HEK293 (cell line): ENCODE measurements around the gene CDC42EP1.

Source experiments
- CTCF ChIA-PET: fragments of 350-600 bp; formaldehyde crosslinking; extraction: SDS; loops from one replicate; lab custom pipeline; 2021; ENCODE audit warnings: antibody characterized with exemption; lab: Yijun Ruan, JAX
- POLR2A ChIA-PET: fragments of 300-600 bp; formaldehyde crosslinking; extraction: SDS; loops from one replicate; lab custom pipeline; 2020; ENCODE audit warnings: antibody characterized with exemption, inconsistent platforms; lab: Yijun Ruan, JAX
- H3K27ac ChIP-seq: fragments of 200-500 bp; sonication (Bioruptor generic); 2 replicates; pipeline ENCODE4 v1.5.1; 2014; ENCODE audit warnings: low read depth, low read length, control low read depth, inconsistent platforms; ENCODE audit errors: extremely low read depth
- H3K36me3 ChIP-seq, 2 experiments: fragments of 200-500 bp in 1 of 2; sonication (Bioruptor generic) in 1 of 2; 1 replicate in 1 of 2; 2 replicates in 1 of 2; pipeline ENCODE4 v1.5.1; 2014 to 2017; ENCODE audit warnings: inconsistent platforms in 2 of 2, low read length in 2 of 2; ENCODE audit not compliant: control insufficient read depth in 2 of 2, insufficient read depth in 1 of 2
- H3K4me1 ChIP-seq: fragments of 200-500 bp; sonication (Bioruptor generic); 2 replicates; pipeline ENCODE4 v1.5.1; 2014; ENCODE audit warnings: mild to moderate bottlenecking, low read length, inconsistent platforms; ENCODE audit not compliant: control insufficient read depth, insufficient read depth
- H3K4me3 ChIP-seq: 2 replicates; pipeline ENCODE4 v1.5.1; 2011; ENCODE audit warnings: low read depth, mild to moderate bottlenecking, control low read depth, low read length, moderate library complexity
- H3K9me3 ChIP-seq: fragments of 200-500 bp; sonication (Bioruptor generic); 2 replicates; pipeline ENCODE4 v1.5.1; 2014; ENCODE audit warnings: low read depth, low read length, inconsistent platforms; ENCODE audit not compliant: control insufficient read depth, insufficient read depth
- EGR2 ChIP-seq: fragments of 450-650 bp; formaldehyde crosslinking; IDR thresholded peaks from 2 replicates; pipeline ENCODE4 v1.5.1; 2016; ENCODE audit warnings: low read depth, missing biosample characterization, missing genetic modification characterization
- GLIS2 ChIP-seq: fragments of 450-650 bp; formaldehyde crosslinking; IDR thresholded peaks from 2 replicates; pipeline ENCODE4 v1.5.1; 2016; ENCODE audit warnings: missing biosample characterization, missing genetic modification characterization
- HOXA7 ChIP-seq: sonication (generic); formaldehyde crosslinking; IDR thresholded peaks from 2 replicates; pipeline ENCODE4 v1.8.1; 2022; ENCODE audit warnings: missing genetic modification reagents, borderline replicate concordance
- HOXC10 ChIP-seq: sonication (generic); formaldehyde crosslinking; IDR thresholded peaks from 2 replicates; pipeline ENCODE4 v1.8.1; 2023; ENCODE audit warnings: mild to moderate bottlenecking, missing genetic modification reagents
- KLF1 ChIP-seq: fragments of 450-650 bp; formaldehyde crosslinking; IDR thresholded peaks from 2 replicates; pipeline ENCODE4 v1.5.1; 2016; ENCODE audit warnings: missing biosample characterization, missing genetic modification characterization
- PATZ1 ChIP-seq: fragments of 450-650 bp; formaldehyde crosslinking; IDR thresholded peaks from 2 replicates; pipeline ENCODE4 v1.5.1; 2016; ENCODE audit warnings: missing biosample characterization, missing genetic modification characterization
- SCRT1 ChIP-seq: fragments of 450-650 bp; formaldehyde crosslinking; IDR thresholded peaks from 2 replicates; pipeline ENCODE4 v1.5.1; 2016; ENCODE audit warnings: missing biosample characterization, missing genetic modification characterization, borderline replicate concordance
- ZNF146 ChIP-seq: fragments of 450-650 bp; formaldehyde crosslinking; IDR thresholded peaks from 2 replicates; pipeline ENCODE4 v1.5.1; 2016; ENCODE audit warnings: missing biosample characterization, missing genetic modification characterization
- ZNF148 ChIP-seq: fragments of 450-650 bp; formaldehyde crosslinking; IDR thresholded peaks from 2 replicates; pipeline ENCODE4 v1.5.0; 2017; ENCODE audit warnings: missing biosample characterization, missing genetic modification characterization, borderline replicate concordance
- ZNF18 ChIP-seq: fragments of 450-650 bp; formaldehyde crosslinking; IDR thresholded peaks from 2 replicates; pipeline ENCODE4 v1.5.1; 2016; ENCODE audit warnings: missing biosample characterization, missing genetic modification characterization
- ZNF221 ChIP-seq: fragments of 450-650 bp; formaldehyde crosslinking; IDR thresholded peaks from 2 replicates; pipeline ENCODE4 v1.5.1; 2017; ENCODE audit warnings: missing biosample characterization, missing genetic modification characterization, borderline replicate concordance
- ZNF223 ChIP-seq: fragments of 450-650 bp; formaldehyde crosslinking; IDR thresholded peaks from 2 replicates; pipeline ENCODE4 v1.5.1; 2016; ENCODE audit warnings: missing biosample characterization, missing genetic modification characterization
- ZNF341 ChIP-seq: fragments of 450-650 bp; formaldehyde crosslinking; IDR thresholded peaks from 2 replicates; pipeline ENCODE4; 2016; ENCODE audit warnings: low read depth, missing biosample characterization, missing genetic modification characterization
- ZNF416 ChIP-seq: fragments of 450-650 bp; formaldehyde crosslinking; IDR thresholded peaks from 2 replicates; pipeline ENCODE4 v1.5.1; 2016; ENCODE audit warnings: missing biosample characterization, missing genetic modification characterization
- ZNF423 ChIP-seq: fragments of 450-650 bp; formaldehyde crosslinking; IDR thresholded peaks from 2 replicates; pipeline ENCODE4 v1.5.1; 2016; ENCODE audit warnings: missing biosample characterization, missing genetic modification characterization
- ZNF473 ChIP-seq: fragments of 450-650 bp; formaldehyde crosslinking; IDR thresholded peaks from 2 replicates; pipeline ENCODE4 v1.5.1; 2017; ENCODE audit warnings: missing biosample characterization, missing genetic modification characterization
- ZNF518A ChIP-seq: fragments of 450-650 bp; formaldehyde crosslinking; conservative IDR thresholded peaks from 2 replicates; pipeline ENCODE4 v1.5.1; 2016; ENCODE audit warnings: low read depth, missing biosample characterization, missing genetic modification characterization
- ZNF561 ChIP-seq: fragments of 450-650 bp; IDR thresholded peaks from 2 replicates; pipeline ENCODE4 v1.5.1; 2018; ENCODE audit warnings: missing biosample characterization, missing genetic modification characterization, borderline replicate concordance
- ZNF610 ChIP-seq: fragments of 450-650 bp; formaldehyde crosslinking; IDR thresholded peaks from 2 replicates; pipeline ENCODE4 v1.5.1; 2016; ENCODE audit warnings: missing biosample characterization, missing genetic modification characterization, borderline replicate concordance
- ZNF645 ChIP-seq: fragments of 450-650 bp; formaldehyde crosslinking; IDR thresholded peaks from 2 replicates; pipeline ENCODE4; 2016; ENCODE audit warnings: missing biosample characterization, missing genetic modification characterization
- ZNF768 ChIP-seq: fragments of 450-650 bp; formaldehyde crosslinking; IDR thresholded peaks from 2 replicates; pipeline ENCODE4 v1.5.1; 2018; ENCODE audit warnings: missing biosample characterization, mild to moderate bottlenecking, missing genetic modification characterization
- ZNF843 ChIP-seq: fragments of 450-650 bp; formaldehyde crosslinking; IDR thresholded peaks from 2 replicates; pipeline ENCODE4 v1.5.1; 2016; ENCODE audit warnings: missing biosample characterization, missing genetic modification characterization

Gene CDC42EP1

GRCh38 chr22:37565830-37566229 is 5.5 kb downstream of the CDC42EP1 start:
- peaks cover 17% of the 10 kb centered on the region for H3K4me1 ChIP-seq
- TF ChIP-seq ZNF645 (tag by site-specific recombination), result no peak
- TF ChIP-seq ZNF223, result no peak
- TF ChIP-seq ZNF473 (tag by site-specific recombination), result no peak
- no peak for TF ChIP-seq ZNF416 (tag by site-specific recombination)
- H3K4me3 ChIP-seq, result no peak overlapping the region
- peaks cover 0 to 43% of the 10 kb centered on the region in 2 experiments; a peak in 2 of 3 replicates for H3K36me3 ChIP-seq
- ChIA-PET POLR2A (interaction anchor here (1.4 to 2.1 kb wide), 3 partner anchors 19 to 26 kb away, joined by 5 to 11 read pairs (median 8); no protein-coding TSS in a partner anchor), CTCF (interaction anchor here (0.5 to 10.7 kb wide), 11 partner anchors 8 to 248 kb away, joined by 3 to 608 read pairs (median 6); no protein-coding TSS in a partner anchor)
- H3K27ac ChIP-seq, result no peak overlapping the region
- H3K9me3 ChIP-seq, result no peaks in the 10 kb centered on the region

GRCh38 chr22:37566329-37566837 is 6.1 kb downstream of the CDC42EP1 start:
- no peak overlapping the region for H3K4me3 ChIP-seq
- H3K36me3 ChIP-seq, result peaks cover 0 to 43% of the 10 kb centered on the region in 2 experiments; a peak in 2 of 3 replicates
- CTCF ChIA-PET, result interaction anchor here (0.5 to 10.7 kb wide), 18 partner anchors 9 to 249 kb away, joined by 3 to 608 read pairs (median 10); no protein-coding TSS in a partner anchor
- H3K4me1 ChIP-seq, result peaks cover 17% of the 10 kb centered on the region
- H3K9me3 ChIP-seq, result no peaks in the 10 kb centered on the region
- POLR2A ChIA-PET, result interaction anchor here (0.5 to 2.1 kb wide), 6 partner anchors 10 to 27 kb away, joined by 3 to 11 read pairs (median 4); no protein-coding TSS in a partner anchor
- no peak overlapping the region for H3K27ac ChIP-seq
- TF ChIP-seq PATZ1 (tag by site-specific recombination) (peak; percentile 40; the same call in 1 of the 2 replicates), ZNF610 (tag by site-specific recombination) (no peak), ZNF146 (tag by site-specific recombination) (no peak), ZNF561 (tag by site-specific recombination) (no peak), HOXA7 (CRISPR knock-in tag) (no peak), HOXC10 (CRISPR knock-in tag) (no peak), GLIS2 (tag by site-specific recombination) (peak; percentile 31), ZNF221 (tag by site-specific recombination) (no peak), KLF1 (no peak), ZNF18 (tag by site-specific recombination) (no peak), SCRT1 (tag by site-specific recombination) (no peak), ZNF423 (tag by site-specific recombination) (no peak), ZNF768 (tag by site-specific recombination) (no peak), ZNF148 (tag by site-specific recombination) (no peak), ZNF518A (no peak), ZNF341 (tag by site-specific recombination) (no peak), ZNF843 (tag by site-specific recombination) (no peak), EGR2 (tag by site-specific recombination) (peak; percentile 30; the same call in 1 of the 2 replicates)
